NCI-H2227 (cell line): Measurements from ENCODE around the gene CEACAM5.
"Not testable (repeated sequence)": the region's sequence is repeated elsewhere in the genome, so short reads cannot be mapped to it uniquely, and the experiment has no call there.

ENCODE experiments used
- DNase-seq: peaks from one replicate; lab custom pipeline; 2025; ENCODE audit not compliant: unreplicated experiment; lab: John Stamatoyannopoulos, UW

CEACAM5 gene

DNA sequence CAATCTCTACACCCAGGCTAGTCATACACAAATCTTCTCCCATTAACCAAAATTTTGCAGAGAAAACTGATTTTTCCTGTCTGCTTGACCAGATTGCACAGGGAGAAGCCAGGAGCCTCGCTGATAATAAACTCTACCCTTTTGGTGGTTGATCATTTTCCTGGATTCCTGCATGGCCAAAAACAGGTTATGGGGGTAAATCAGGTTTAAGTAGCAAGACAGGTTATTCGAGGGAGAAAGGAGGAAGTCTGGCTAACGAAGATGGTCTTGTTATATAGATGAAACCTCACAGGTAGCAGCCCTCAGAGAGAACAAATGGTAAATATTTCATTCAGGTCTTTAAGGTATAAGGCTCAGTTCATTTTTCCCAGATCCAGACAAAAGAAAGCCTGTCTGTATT lies 30.9 kb downstream of the CEACAM5 start:
- no peak for DNase-seq

DNA sequence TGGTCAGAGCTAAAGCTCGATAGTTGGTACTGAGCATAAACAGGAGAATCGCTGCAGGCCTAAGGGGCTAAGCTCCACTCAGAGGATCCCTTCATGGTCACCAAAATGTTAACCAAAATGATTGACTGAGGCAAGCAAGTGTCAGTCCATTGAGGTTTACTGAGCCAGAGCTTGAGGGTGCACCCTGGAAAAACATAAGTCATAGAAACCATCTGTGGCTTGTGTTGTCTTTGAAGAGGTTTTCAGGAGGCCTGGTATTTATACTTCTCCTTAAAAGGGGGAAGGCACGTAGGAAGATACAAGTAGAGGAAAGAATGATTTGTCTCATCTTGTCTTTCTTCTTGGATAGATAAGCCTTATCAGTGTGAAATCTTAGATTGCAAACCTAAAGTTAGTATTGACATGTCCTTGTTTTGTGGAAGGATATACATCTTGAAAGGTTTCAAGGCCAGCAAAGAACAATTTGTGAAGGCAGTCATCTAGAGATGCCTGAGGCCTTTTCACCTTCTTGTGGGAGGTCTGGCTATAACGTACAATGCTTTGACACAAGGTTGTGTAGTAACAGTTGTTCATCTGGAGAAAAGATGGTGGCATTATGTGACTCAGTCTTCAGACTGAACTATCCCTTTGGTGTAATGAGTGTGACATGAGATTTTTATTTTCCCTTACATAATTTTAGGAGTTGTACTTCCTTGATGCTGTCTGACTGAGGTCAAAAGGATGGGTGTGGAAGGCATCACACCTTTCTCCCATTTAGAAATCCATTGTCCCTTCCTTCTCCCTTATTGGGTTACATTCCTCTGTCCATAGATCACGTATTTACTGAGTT lies 32.2 kb downstream of the CEACAM5 start:
- DNase-seq = no peak

DNA sequence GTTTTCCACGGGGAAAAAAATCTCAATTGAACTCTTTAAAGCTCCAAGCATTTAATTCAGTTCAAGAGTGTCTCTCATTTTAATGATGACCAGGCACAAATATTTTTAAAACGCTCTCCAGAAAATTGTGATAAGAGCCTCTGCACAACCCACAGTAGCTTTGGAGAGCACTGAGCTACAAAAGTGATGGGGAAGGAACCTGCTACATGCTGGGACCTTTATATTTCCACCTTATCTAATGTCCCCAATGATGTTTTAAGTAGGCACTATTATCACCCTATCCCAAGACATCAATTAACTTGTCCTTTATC lies 32.8 kb downstream of the CEACAM5 start:
- DNase-seq = no peak

DNA sequence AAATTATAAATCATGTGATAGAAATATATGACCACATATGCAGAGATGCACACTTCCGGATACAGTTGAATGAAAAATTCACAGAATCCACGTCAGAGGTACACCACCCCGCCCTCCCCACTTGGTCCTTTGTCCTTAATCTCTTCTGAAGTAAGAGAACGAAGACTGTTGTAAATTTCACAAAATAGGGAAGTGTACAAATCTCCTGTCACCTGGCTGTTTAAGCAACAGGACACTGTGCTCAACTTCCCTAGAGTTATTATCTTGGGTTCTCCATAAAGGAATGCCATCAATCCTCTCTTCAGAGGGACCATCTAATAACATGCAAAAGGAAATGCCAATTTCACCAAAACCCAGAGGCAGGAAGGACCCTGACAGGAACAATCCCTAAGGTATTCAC lies 36.4 kb downstream of the CEACAM5 start:
- no peak for DNase-seq

DNA sequence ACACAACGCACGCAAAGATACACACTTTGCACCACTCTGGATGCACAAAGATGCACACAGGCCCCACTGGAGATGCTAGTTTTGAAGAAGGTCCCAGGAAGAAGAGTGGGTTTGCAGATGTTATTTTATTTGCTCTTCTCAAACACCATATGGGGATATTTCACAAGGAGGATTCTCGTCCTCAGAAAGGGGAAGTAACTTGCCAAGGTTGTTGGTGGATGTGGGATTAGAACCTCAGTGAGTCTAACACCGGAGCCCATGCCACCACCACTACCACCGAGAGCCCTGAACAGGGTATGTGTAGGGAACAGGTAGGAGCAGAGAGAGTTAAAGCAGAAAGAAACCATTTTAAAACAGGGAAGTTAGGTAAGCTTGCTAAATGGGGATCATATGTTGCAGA lies 37.3 kb downstream of the CEACAM5 start:
- DNase-seq = no peak

DNA sequence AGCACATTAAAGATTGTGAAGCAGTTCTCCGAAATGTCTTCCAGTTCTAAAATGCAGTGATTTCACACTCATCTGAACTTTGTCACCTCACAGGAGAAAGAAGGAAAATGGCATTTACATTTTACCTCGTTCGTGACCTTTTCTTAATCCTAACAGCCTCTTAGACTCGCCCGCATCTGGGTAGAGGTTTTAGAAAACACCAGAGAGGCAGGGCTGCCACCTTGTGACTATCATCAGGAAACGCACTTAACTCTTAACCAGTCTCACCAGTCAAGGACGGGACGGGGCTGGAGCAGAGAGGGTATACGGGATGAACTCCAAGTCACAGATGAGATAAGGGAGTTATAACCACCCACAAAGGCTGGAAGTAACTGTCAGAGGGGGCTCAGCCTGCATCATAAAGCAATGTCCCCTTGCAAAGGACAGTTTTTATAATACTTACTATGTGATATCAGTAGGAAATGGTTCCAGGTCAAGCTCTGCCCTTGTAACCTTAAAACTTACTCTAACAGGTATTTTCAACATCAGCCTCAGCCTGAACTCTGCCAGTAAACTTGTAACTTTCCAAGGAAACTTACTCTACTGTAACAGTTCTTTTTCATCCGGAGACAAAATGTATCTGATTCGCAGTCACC lies 38.3 kb downstream of the CEACAM5 start:
- peak; percentile 85 for DNase-seq

DNA sequence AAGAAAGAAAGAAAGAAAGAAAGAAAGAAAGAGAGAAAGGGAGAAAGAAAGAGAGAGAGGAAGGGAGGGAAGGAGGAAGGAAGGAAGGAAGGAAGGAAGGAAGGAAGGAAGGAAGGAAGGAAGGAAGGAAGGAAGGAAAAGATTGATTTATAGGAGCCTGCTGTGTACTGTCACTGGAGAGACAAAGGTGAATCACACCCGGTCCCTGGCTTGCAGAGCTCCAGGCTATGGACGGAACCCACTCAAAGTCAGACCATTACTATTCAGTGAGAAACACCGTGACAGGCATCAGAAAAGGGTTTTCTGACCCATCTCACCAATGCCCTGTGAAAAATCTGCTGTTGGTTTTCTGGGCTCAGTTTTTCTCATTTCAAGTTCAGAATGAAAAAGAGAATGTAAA lies 39.6 kb downstream of the CEACAM5 start:
- no peak for DNase-seq

DNA sequence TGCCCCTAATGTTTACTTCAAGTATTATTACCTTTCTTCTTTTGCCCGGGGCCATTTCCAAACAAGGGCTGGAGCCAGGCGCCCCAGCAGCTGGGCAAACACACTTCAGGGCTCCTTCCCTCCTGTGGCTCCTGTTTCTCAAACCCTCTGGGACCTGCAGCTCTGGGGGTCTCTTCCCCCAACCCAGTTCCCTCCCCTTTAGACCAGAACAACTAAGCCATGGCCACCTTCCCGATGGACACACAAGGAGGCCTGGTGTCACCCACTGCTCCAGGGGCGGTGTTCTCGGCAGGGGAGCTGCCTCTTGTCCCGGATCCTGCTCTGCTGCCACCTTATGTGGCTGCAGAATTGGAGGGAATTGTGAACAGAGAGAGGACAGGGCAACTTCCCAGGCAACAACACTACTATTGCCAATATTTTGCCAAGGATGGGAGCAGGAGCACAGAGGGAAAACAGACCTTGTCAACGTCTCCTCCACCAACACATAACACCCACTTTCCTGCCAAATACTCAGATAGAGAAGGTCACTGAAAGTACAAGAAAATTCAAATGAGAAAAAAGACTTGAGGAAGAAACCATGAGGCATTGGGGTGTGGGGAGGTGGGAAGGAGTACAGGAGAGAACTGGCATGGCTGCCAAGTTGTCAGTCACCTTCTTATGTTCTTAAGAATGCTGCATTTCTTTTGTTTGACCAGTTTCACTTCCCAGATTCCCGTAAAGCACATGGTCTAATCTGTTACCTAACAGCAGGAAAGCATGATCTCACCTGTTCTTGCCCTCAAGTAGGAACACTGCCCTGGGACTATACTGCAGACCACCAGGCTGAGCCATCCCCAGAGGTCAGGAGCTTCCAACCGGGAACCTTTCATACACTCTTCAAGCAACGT lies 42.1 kb downstream of the CEACAM5 start:
- DNase-seq = not testable (repeated sequence)

DNA sequence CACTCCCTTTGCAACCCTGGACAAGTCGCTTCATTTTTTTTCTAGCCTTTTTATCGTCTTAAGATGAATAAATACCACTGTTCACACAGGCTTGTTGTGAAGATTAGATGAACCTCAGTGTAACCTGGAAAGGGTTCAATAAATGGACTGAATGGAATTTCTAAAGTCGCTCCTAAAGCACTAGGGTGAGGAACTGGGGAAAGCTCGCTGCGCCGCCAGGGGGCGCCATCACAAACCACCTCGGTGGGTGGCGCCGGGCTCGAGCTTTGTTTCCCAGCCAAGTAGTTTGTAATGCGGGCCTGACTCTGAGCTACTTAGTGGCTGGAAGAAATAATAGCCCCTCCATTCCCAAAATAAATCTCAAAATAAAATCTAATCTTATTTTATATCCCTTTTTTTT lies 44.7 kb downstream of the CEACAM5 start:
- DNase-seq = peak; percentile 79

DNA sequence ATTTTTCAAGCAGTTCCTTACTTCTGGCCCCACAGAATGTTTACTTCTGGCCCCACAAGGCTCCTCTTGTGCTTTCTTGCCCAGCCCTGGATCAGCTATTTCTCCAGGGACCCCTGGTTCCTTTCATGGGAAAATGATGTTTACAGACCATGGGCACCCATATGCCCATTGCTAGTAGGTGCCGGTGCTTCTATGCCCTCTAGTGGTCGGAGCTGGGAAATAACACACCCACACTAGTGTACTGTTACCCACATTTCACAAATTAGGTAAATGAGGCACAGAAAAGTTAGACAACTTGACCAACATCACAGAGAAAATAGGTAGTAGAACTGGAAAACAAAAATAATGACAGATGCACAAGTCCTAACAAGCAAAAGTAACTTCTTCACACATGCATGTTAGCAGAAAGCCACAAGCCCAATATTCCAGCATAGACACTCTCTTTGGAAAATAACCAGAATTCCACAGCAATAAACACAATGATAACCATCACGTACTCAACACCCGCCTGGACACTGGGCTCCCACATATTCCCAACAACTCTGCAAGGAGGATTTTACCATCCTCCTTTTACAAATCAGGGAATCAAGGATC lies 45.6 kb downstream of the CEACAM5 start:
- peak; percentile 79 for DNase-seq

DNA sequence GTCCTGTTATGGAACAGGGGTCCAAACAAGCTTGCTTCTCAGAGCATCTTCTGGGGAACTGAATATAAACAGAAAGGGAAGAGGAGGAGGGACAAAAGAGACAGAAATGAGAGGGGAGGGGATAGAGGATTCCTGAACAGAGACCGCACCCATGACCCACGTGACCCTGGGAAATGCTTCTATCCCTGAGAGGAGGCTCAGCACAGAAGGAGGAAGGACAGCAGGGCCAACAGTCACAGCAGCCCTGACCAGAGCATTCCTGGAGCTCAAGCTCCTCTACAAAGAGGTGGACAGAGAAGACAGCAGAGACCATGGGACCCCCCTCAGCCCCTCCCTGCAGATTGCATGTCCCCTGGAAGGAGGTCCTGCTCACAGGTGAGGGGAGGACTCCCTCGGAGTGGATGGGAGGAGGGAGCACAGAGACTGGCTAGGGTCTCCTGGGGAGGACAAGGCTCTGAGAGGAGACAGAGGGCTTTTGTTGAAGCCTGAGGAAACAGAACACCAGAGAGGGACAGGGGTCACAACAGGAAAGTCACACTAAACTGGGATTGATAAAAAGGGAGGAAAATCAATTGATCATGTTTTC lies 47.0 kb downstream of the CEACAM5 start, which contains the start of gene CEACAM6:
Gene CEACAM6, plus strand, starts transcription at position 203 of the 586 bp plus-strand sequence. Its CDS starts 109 bp downstream, at position 312.
- DNase-seq = no peak

DNA sequence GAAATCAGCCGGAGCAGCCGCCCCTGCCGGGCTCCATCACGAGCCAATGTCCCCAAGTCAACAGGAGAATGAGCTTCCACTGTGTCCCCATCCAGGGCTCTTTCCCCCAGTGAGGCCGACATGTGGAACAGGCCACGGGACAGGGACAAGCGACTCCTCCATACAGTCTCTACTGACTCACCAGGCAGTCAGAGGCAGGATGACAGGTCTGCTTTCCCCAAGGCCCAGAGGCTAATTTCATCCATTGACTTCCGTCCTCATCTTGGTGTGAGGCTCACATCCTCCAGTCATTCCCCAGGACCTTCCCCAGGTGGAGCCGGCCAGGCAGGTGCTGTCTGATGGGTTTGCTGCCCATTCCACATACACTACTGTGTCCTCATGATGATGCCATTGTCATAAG lies 50.4 kb downstream of the CEACAM5 start:
- no peak for DNase-seq

DNA sequence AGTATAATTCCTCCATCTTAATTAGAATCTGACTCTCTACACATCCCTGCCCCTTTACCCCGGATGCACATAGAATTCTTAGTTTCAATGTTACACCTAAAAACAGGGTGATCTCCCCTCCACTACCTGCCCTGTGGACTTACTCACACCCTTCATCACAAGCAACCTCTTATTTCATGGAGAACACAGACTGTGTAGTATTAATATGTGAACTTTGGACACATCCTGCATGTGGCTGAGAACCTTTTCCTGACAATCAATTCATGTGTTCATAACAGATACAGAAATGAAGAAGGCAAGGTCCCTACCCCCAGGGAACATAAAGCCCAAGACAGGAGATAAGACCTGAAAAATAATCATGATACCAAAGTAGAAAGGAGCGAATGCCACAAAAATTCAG lies 58.7 kb downstream of the CEACAM5 start:
- DNase-seq = no peak

DNA sequence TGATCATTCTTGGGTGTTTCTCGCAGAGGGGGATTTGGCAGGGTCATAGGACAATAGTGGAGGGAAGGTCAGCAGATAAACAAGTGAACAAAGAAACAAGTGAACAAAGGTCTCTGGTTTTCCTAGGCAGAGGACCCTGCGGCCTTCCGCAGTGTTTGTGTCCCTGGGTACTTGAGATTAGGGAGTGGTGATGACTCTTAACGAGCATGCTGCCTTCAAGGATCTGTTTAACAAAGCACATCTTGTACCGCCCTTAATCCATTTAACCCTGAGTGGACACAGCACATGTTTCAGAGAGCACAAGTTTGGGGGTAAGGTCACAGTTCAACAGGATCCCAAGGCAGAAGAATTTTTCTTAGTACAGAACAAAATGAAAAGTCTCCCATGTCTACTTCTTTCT lies 59.7 kb downstream of the CEACAM5 start:
- not testable (repeated sequence) for DNase-seq

DNA sequence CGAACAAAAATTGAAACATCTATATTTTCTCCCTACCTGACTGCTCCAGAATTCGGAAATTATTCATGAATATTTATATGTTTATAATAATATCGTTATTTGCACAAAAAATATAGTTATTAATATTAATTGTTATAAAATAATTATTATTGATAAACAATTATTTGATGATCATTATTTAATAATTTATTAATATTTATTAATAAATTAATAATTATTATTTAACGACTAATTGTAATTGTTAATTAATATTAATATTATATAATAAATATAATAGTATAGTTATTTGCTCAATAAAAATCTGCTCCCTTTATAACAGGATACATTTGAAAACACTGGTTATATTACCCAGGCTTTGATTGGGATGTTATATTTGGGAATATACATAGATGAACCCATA lies 61.2 kb downstream of the CEACAM5 start:
- DNase-seq = no peak

DNA sequence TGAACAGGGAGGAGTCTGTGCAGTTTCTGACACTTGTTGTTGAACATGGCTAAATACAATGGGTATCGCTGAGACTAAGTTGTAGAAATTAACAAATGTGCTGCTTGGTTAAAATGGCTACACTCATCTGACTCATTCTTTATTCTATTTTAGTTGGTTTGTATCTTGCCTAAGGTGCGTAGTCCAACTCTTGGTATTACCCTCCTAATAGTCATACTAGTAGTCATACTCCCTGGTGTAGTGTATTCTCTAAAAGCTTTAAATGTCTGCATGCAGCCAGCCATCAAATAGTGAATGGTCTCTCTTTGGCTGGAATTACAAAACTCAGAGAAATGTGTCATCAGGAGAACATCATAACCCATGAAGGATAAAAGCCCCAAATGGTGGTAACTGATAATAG lies 63.0 kb downstream of the CEACAM5 start:
- DNase-seq = no peak

DNA sequence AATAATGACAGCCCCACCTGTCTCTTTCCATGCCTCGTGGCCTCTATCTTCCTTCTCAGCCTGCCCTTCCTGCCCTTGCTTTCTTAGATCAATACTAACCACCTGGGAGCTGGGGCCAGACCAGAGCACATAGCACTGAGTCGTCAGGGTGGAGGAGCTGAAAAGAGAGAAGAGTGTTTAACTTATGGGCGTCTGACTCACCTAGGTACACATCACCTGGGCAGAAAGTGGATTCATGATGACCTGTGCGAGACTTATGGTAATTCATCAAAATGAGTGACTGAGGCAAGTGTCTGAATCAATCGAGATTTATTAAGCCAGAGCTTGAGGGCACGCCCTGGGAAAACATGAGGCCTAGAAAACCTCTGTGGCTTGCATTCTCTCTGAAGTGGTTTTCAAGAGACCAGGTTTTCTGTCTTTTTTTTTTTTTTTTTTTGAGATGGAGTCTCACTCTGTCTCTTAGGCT lies 66.1 kb downstream of the CEACAM5 start:
- no peak for DNase-seq

DNA sequence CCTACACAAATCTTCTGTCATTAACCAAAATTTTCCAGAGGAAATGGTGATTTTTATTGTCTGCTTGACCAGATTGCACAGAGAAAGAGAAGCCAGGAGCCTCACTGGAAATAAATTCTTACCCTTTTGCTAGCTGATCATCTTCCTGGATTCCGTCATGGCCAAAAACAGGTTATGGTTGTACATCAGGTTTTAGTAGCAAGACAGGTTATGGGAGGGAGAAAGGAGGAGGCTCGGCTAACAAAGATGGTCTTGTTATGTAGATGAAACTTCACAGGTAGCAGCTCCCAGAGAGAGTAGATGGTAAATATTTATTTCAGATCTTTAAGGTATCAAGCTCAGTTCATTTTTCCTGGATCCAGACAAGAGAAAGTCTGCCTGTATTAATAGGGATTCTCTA lies 68.3 kb downstream of the CEACAM5 start:
- no peak for DNase-seq
